ENCODE data around the gene PVR. TPM values are rescaled to one million over a fixed set of nuclear protein-coding genes. Genes with fewer than 3 reads are reported as not detected.

The PVR gene
- polyA plus RNA-seq, 1 of the 3 experiments (the other 2 are of a cell fraction), result 90.8 TPM

- H3K4me1 ChIP-seq (ENCODE audit: control insufficient read depth in 1 of 2, insufficient read depth in 2 of 2, low read depth in 1 of 2, low read length in 1 of 2), result 0 out of 4 replicates have a peak, but pooled peaks cover 0 to 11% of the 10 kb centered on the region in 2 experiments
These were observed 20.6 kb upstream of the PVR start for GRCh38 chr19:44623080-44623479.

More at GRCh38 chr19:44623080-44623479, 20.6 kb upstream of the PVR start:
- Histone ChIP-seq H3K4me3 (ENCODE audit: low read depth in 2 of 2, low read length in 1 of 2) (no peak overlapping the region), H3K36me3 (replicated peaks in 1 of 2; ENCODE audit: control insufficient read depth in 1 of 2, insufficient read depth in 2 of 2, low read length in 1 of 2) (no peaks in the 10 kb centered on the region), H3K9ac (no peak overlapping the region), H3K27ac (ENCODE audit: low read depth in 2 of 2, low read length in 1 of 2) (peak overlapping the region in 1 of 2 experiments; percentile 20; a peak in 1 of 4 replicates), H3K9me3 (no peaks in the 10 kb centered on the region), H3K9me2 (no peaks in the 10 kb centered on the region), H4K20me1 (ENCODE audit: insufficient read depth) (no peaks in the 10 kb centered on the region), H3K79me2 (ENCODE audit: insufficient read depth) (no peaks in the 10 kb centered on the region), H3F3A (replicated peaks; ENCODE audit: insufficient read depth) (peaks cover 20% of the 10 kb centered on the region), H3K27me3 (ENCODE audit: insufficient read depth) (no peaks in the 10 kb centered on the region), H2AFZ (ENCODE audit: low read depth) (no peak overlapping the region; the same call in 1 of the 2 replicates), H3K4me2 (no peak overlapping the region)
- CTCF ChIA-PET, result interaction anchor here (1.3 to 1.8 kb wide), 3 partner anchors 13 to 52 kb away, joined by 3 to 5 read pairs (median 5); no protein-coding TSS in a partner anchor
- WGBS (ENCODE audit: low lambda C conversion rate), result 55% methylated on average over 5 of the region's 5 CpGs
- POLR2A ChIA-PET, result no interaction called here
- TF ChIP-seq MXI1 (IDR thresholded peaks at IDR 0.05; ENCODE audit: low read depth, low read length) (no peak), MEF2A (IDR thresholded peaks at IDR 0.05; ENCODE audit: borderline replicate concordance, low read depth) (no peak), ELF1 (IDR thresholded peaks at IDR 0.05) (no peak), EP300 (IDR thresholded peaks at IDR 0.05; ENCODE audit: borderline replicate concordance in 1 of 2, low read depth in 1 of 2, low read length in 1 of 2) (no peak), USF2 (IDR thresholded peaks at IDR 0.05; ENCODE audit: borderline replicate concordance, low read depth, low read length) (no peak), USF1 (IDR thresholded peaks at IDR 0.05; ENCODE audit: borderline replicate concordance, low read depth) (no peak), YY1 (IDR thresholded peaks at IDR 0.05; ENCODE audit: low read depth) (no peak), FOSL2 (IDR thresholded peaks at IDR 0.05; ENCODE audit: borderline replicate concordance, low read depth) (no peak), ZBTB33 (IDR thresholded peaks at IDR 0.05; ENCODE audit: borderline replicate concordance, low read depth) (no peak), IRF3 (IDR thresholded peaks at IDR 0.05; ENCODE audit: low read depth, low read length) (no peak), FOXJ3 (CRISPR knock-in tag; IDR thresholded peaks at IDR 0.05) (no peak), RXRA (IDR thresholded peaks at IDR 0.05; ENCODE audit: borderline replicate concordance, low read depth) (no peak), NFIC (IDR thresholded peaks at IDR 0.05; ENCODE audit: borderline replicate concordance) (no peak), GATA2 (CRISPR knock-in tag; IDR thresholded peaks at IDR 0.05) (no peak)
- no peak for DNase-seq

Data from SK-N-SH (cell line).